HEK293 (cell line): ENCODE measurements around the gene RNF149.

ENCODE experiments used
- CTCF ChIA-PET: fragments of 350-600 bp; formaldehyde crosslinking; extraction: SDS; loops from one replicate; lab custom pipeline; 2021; ENCODE audit warnings: antibody characterized with exemption; lab: Yijun Ruan, JAX
- POLR2A ChIA-PET: fragments of 300-600 bp; formaldehyde crosslinking; extraction: SDS; loops from one replicate; lab custom pipeline; 2020; ENCODE audit warnings: antibody characterized with exemption, inconsistent platforms; lab: Yijun Ruan, JAX
- H3K27ac ChIP-seq: fragments of 200-500 bp; sonication (Bioruptor generic); 2 replicates; pipeline ENCODE4 v1.5.1; 2014; ENCODE audit warnings: low read depth, low read length, control low read depth, inconsistent platforms; ENCODE audit errors: extremely low read depth
- H3K36me3 ChIP-seq, 2 experiments: fragments of 200-500 bp in 1 of 2; sonication (Bioruptor generic) in 1 of 2; 1 replicate in 1 of 2; 2 replicates in 1 of 2; pipeline ENCODE4 v1.5.1; 2014 to 2017; ENCODE audit warnings: inconsistent platforms in 2 of 2, low read length in 2 of 2; ENCODE audit not compliant: control insufficient read depth in 2 of 2, insufficient read depth in 1 of 2
- H3K4me1 ChIP-seq: fragments of 200-500 bp; sonication (Bioruptor generic); 2 replicates; pipeline ENCODE4 v1.5.1; 2014; ENCODE audit warnings: mild to moderate bottlenecking, low read length, inconsistent platforms; ENCODE audit not compliant: control insufficient read depth, insufficient read depth
- H3K4me3 ChIP-seq: 2 replicates; pipeline ENCODE4 v1.5.1; 2011; ENCODE audit warnings: low read depth, mild to moderate bottlenecking, control low read depth, low read length, moderate library complexity
- H3K9me3 ChIP-seq: fragments of 200-500 bp; sonication (Bioruptor generic); 2 replicates; pipeline ENCODE4 v1.5.1; 2014; ENCODE audit warnings: low read depth, low read length, inconsistent platforms; ENCODE audit not compliant: control insufficient read depth, insufficient read depth
- BCL11B ChIP-seq: fragments of 450-650 bp; formaldehyde crosslinking; IDR thresholded peaks from 2 replicates; pipeline ENCODE4 v1.5.1; 2016; ENCODE audit warnings: low read depth, missing biosample characterization, missing genetic modification characterization
- GLIS1 ChIP-seq: fragments of 450-650 bp; formaldehyde crosslinking; IDR thresholded peaks from 2 replicates; pipeline ENCODE4 v1.5.1; 2016; ENCODE audit warnings: missing biosample characterization, missing genetic modification characterization
- KLF10 ChIP-seq: fragments of 450-650 bp; IDR thresholded peaks from 2 replicates; pipeline ENCODE4 v1.5.1; 2018; ENCODE audit warnings: missing biosample characterization, mild to moderate bottlenecking, missing genetic modification characterization
- MZF1 ChIP-seq: fragments of 450-650 bp; formaldehyde crosslinking; IDR thresholded peaks from 2 replicates; pipeline ENCODE4 v1.5.1; 2017; ENCODE audit warnings: missing biosample characterization, missing genetic modification characterization, borderline replicate concordance
- OVOL3 ChIP-seq: fragments of 450-650 bp; formaldehyde crosslinking; IDR thresholded peaks from 2 replicates; pipeline ENCODE4 v1.5.1; 2016; ENCODE audit warnings: missing biosample characterization, missing genetic modification characterization
- SETDB1 ChIP-seq: IDR thresholded peaks from one replicate; pipeline ENCODE4 v1.6.1; 2017; ENCODE audit warnings: mild to moderate bottlenecking, low read length, moderate library complexity, mixed read lengths; ENCODE audit not compliant: insufficient read length
- ZBTB48 ChIP-seq: fragments of 450-650 bp; formaldehyde crosslinking; IDR thresholded peaks from 2 replicates; pipeline ENCODE4 v1.5.1; 2016; ENCODE audit warnings: missing biosample characterization, missing genetic modification characterization
- ZNF133 ChIP-seq: fragments of 450-650 bp; formaldehyde crosslinking; IDR thresholded peaks from 2 replicates; pipeline ENCODE4 v1.5.1; 2016; ENCODE audit warnings: missing biosample characterization, missing genetic modification characterization
- ZNF157 ChIP-seq: fragments of 450-650 bp; formaldehyde crosslinking; IDR thresholded peaks from 2 replicates; pipeline ENCODE4 v1.5.1; 2016; ENCODE audit warnings: missing biosample characterization, missing genetic modification characterization
- ZNF24 ChIP-seq: fragments of 450-650 bp; formaldehyde crosslinking; IDR thresholded peaks from 2 replicates; pipeline ENCODE4 v1.5.1; 2016; ENCODE audit warnings: missing biosample characterization, missing genetic modification characterization
- ZNF335 ChIP-seq: fragments of 450-650 bp; formaldehyde crosslinking; conservative IDR thresholded peaks from 2 replicates; pipeline ENCODE4 v1.5.1; 2016; ENCODE audit warnings: missing biosample characterization, missing genetic modification characterization
- ZNF433 ChIP-seq: fragments of 450-650 bp; formaldehyde crosslinking; IDR thresholded peaks from 2 replicates; pipeline ENCODE4 v1.5.1; 2016; ENCODE audit warnings: missing biosample characterization, missing genetic modification characterization, low read depth
- ZNF501 ChIP-seq: fragments of 450-650 bp; formaldehyde crosslinking; IDR thresholded peaks from 2 replicates; pipeline ENCODE4 v1.5.1; 2016; ENCODE audit warnings: missing biosample characterization, missing genetic modification characterization
- ZNF560 ChIP-seq: fragments of 450-650 bp; formaldehyde crosslinking; IDR thresholded peaks from 2 replicates; pipeline ENCODE4 v1.5.1; 2017; ENCODE audit warnings: missing biosample characterization, missing genetic modification characterization, borderline replicate concordance
- ZNF585B ChIP-seq: fragments of 450-650 bp; formaldehyde crosslinking; IDR thresholded peaks from 2 replicates; pipeline ENCODE4 v1.5.1; 2016; ENCODE audit warnings: missing biosample characterization, missing genetic modification characterization
- ZNF670 ChIP-seq: fragments of 450-650 bp; formaldehyde crosslinking; IDR thresholded peaks from 2 replicates; pipeline ENCODE4 v1.5.1; 2016; ENCODE audit warnings: missing biosample characterization, missing genetic modification characterization, low read depth
- ZNF677 ChIP-seq: fragments of 450-650 bp; IDR thresholded peaks from 2 replicates; pipeline ENCODE4 v1.5.0; 2018; ENCODE audit warnings: missing biosample characterization, mild to moderate bottlenecking, missing genetic modification characterization, moderate library complexity
- ZNF768 ChIP-seq: fragments of 450-650 bp; formaldehyde crosslinking; IDR thresholded peaks from 2 replicates; pipeline ENCODE4 v1.5.1; 2018; ENCODE audit warnings: missing biosample characterization, mild to moderate bottlenecking, missing genetic modification characterization
- TF ChIP-seq, protein P1 (sequence below): fragments of 450-650 bp; formaldehyde crosslinking; IDR thresholded peaks from 2 replicates; pipeline ENCODE4 v1.5.1; 2016; ENCODE audit warnings: missing biosample characterization, missing genetic modification characterization
- TF ChIP-seq, protein P2 (sequence below): fragments of 450-650 bp; formaldehyde crosslinking; IDR thresholded peaks from 2 replicates; pipeline ENCODE4 v1.5.1; 2017; ENCODE audit warnings: missing biosample characterization, missing genetic modification characterization
- TF ChIP-seq, protein P3 (sequence below): fragments of 450-650 bp; formaldehyde crosslinking; IDR thresholded peaks from 2 replicates; pipeline ENCODE4 v1.5.1; 2016; ENCODE audit warnings: missing biosample characterization, missing genetic modification characterization, borderline replicate concordance
- TF ChIP-seq, protein P4 (sequence below): fragments of 450-650 bp; formaldehyde crosslinking; IDR thresholded peaks from 2 replicates; pipeline ENCODE4 v1.5.1; 2016; ENCODE audit warnings: missing biosample characterization, missing genetic modification characterization
- TF ChIP-seq, protein P5 (sequence below): fragments of 450-650 bp; formaldehyde crosslinking; IDR thresholded peaks from 2 replicates; pipeline ENCODE4 v1.5.1; 2016; ENCODE audit warnings: missing biosample characterization, missing genetic modification characterization
- TF ChIP-seq, protein P6 (sequence below): fragments of 450-650 bp; formaldehyde crosslinking; IDR thresholded peaks from 2 replicates; pipeline ENCODE4 v1.5.1; 2016; ENCODE audit warnings: missing biosample characterization, missing genetic modification characterization

RNF149 gene

DNA sequence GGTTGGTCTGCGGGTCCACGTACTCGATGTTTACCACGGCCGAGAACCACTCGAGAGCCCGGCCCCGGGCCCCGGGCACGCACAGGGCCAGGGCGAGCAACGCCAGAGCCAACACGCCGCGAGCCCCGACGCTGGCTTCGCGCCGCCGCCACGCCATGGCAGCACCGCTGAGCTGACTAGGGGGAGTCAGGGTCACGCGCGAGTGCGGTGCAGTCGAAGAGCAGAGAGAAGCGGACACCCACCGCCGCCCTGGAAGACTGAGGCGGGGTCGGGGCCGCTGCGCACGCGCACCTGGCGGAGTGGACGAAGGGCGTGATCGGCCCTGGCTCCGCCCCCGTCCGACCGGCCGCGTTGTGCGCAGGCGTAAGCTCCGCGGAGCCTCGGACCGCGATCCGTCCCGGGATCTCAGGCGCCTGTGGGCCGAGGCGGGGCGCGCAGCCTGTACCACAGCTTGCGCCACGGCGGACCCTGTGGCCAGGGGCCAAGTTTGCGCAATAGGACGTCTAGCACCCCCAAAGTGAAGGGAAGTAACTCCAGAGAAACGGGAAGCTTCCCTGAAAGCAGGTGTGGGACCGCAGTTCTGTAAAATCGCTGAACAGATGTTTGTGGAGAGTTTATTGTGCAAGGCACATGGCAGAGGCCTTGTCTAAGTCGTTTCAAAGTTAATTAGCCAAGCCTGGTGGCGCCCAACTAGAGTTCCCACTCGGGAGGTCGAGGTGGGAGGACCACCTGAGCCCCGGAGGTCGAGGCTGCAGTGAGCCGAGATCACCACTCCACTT is at the start of gene RNF149 (continued):
- no peak for TF ChIP-seq ZNF768
- TF ChIP-seq, protein P1, sequence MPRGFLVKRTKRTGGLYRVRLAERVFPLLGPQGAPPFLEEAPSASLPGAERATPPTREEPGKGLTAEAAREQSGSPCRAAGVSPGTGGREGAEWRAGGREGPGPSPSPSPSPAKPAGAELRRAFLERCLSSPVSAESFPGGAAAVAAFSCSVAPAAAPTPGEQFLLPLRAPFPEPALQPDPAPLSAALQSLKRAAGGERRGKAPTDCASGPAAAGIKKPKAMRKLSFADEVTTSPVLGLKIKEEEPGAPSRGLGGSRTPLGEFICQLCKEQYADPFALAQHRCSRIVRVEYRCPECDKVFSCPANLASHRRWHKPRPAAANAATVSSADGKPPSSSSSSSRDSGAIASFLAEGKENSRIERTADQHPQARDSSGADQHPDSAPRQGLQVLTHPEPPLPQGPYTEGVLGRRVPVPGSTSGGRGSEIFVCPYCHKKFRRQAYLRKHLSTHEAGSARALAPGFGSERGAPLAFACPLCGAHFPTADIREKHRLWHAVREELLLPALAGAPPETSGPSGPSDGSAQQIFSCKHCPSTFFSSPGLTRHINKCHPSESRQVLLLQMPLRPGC (tag by site-specific recombination) = 0 out of 2 replicates have a peak, but pooled peaks have one; percentile 15

DNA sequence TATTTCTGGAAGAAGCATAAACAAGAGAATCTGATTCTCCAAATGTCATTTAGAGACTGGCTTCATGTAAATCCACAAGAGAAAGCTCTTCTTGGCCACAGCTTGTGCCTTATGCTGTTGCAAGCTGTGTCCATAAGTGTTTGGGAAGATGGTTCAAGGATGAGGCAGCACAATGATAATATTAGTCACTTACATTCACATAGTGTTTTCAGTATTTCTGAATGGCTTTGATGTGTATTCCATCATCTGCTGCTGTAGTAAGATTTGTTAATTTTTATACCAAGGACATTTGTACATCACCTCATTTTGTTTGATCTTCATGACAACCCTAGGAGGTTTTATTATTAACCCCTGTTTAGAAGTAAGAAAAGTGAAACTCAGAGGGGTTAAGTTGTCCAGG is 48.9 kb upstream of the RNF149 start:
- H3K4me1 ChIP-seq = no peaks in the 10 kb centered on the region
- ChIA-PET POLR2A (no interaction called here), CTCF (no interaction called here)
- no peaks in the 10 kb centered on the region for H3K36me3 ChIP-seq
- no peak overlapping the region for H3K4me3 ChIP-seq
- TF ChIP-seq ZNF433 (no peak), ZBTB48 (tag by site-specific recombination) (no peak), KLF10 (no peak), ZNF157 (no peak), MZF1 (no peak), ZNF335 (tag by site-specific recombination) (no peak), ZNF585B (tag by site-specific recombination) (no peak), SETDB1 (no peak), ZNF677 (no peak), ZNF670 (tag by site-specific recombination) (no peak), ZNF560 (tag by site-specific recombination) (no peak), ZNF501 (tag by site-specific recombination) (no peak), BCL11B (tag by site-specific recombination) (no peak), OVOL3 (tag by site-specific recombination) (no peak)
- TF ChIP-seq, protein P2, sequence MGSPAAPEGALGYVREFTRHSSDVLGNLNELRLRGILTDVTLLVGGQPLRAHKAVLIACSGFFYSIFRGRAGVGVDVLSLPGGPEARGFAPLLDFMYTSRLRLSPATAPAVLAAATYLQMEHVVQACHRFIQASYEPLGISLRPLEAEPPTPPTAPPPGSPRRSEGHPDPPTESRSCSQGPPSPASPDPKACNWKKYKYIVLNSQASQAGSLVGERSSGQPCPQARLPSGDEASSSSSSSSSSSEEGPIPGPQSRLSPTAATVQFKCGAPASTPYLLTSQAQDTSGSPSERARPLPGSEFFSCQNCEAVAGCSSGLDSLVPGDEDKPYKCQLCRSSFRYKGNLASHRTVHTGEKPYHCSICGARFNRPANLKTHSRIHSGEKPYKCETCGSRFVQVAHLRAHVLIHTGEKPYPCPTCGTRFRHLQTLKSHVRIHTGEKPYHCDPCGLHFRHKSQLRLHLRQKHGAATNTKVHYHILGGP = no peak
- TF ChIP-seq, protein P3, sequence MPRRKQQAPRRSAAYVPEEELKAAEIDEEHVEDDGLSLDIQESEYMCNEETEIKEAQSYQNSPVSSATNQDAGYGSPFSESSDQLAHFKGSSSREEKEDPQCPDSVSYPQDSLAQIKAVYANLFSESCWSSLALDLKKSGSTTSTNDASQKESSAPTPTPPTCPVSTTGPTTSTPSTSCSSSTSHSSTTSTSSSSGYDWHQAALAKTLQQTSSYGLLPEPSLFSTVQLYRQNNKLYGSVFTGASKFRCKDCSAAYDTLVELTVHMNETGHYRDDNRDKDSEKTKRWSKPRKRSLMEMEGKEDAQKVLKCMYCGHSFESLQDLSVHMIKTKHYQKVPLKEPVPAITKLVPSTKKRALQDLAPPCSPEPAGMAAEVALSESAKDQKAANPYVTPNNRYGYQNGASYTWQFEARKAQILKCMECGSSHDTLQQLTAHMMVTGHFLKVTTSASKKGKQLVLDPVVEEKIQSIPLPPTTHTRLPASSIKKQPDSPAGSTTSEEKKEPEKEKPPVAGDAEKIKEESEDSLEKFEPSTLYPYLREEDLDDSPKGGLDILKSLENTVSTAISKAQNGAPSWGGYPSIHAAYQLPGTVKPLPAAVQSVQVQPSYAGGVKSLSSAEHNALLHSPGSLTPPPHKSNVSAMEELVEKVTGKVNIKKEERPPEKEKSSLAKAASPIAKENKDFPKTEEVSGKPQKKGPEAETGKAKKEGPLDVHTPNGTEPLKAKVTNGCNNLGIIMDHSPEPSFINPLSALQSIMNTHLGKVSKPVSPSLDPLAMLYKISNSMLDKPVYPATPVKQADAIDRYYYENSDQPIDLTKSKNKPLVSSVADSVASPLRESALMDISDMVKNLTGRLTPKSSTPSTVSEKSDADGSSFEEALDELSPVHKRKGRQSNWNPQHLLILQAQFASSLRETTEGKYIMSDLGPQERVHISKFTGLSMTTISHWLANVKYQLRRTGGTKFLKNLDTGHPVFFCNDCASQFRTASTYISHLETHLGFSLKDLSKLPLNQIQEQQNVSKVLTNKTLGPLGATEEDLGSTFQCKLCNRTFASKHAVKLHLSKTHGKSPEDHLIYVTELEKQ (tag by site-specific recombination) = no peak
- no peak overlapping the region for H3K27ac ChIP-seq
- no peaks in the 10 kb centered on the region for H3K9me3 ChIP-seq

DNA sequence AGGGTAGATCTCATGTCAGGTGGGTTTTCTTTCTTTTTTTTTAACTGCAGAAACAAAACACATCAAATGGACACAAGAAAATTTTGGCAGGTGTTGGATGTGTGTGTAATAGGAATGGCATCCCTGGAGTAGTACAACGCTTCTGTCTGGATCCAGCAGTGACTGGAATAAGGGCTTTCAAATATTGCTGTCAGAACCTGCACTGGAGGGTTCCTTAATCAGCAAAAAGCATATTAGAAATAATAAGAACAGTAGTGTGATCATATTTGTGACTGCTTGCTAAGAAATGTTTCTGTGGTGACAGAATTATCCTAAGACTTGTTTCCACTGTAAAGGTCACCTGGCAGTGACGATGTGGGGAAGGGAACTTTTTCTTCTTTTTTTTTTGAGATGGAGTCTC is 48.0 kb upstream of the RNF149 start:
- no peaks in the 10 kb centered on the region for H3K9me3 ChIP-seq
- POLR2A ChIA-PET = no interaction called here
- no peaks in the 10 kb centered on the region for H3K4me1 ChIP-seq
- CTCF ChIA-PET = interaction anchor here (1.2 kb wide), 1 partner anchor 14 kb away, joined by 4 read pairs; no protein-coding TSS in a partner anchor
- H3K27ac ChIP-seq = no peak overlapping the region
- no peak overlapping the region for H3K4me3 ChIP-seq
- no peaks in the 10 kb centered on the region for H3K36me3 ChIP-seq
- TF ChIP-seq KLF10 = no peak
- no peak for TF ChIP-seq BCL11B (tag by site-specific recombination)
- TF ChIP-seq, protein P4, sequence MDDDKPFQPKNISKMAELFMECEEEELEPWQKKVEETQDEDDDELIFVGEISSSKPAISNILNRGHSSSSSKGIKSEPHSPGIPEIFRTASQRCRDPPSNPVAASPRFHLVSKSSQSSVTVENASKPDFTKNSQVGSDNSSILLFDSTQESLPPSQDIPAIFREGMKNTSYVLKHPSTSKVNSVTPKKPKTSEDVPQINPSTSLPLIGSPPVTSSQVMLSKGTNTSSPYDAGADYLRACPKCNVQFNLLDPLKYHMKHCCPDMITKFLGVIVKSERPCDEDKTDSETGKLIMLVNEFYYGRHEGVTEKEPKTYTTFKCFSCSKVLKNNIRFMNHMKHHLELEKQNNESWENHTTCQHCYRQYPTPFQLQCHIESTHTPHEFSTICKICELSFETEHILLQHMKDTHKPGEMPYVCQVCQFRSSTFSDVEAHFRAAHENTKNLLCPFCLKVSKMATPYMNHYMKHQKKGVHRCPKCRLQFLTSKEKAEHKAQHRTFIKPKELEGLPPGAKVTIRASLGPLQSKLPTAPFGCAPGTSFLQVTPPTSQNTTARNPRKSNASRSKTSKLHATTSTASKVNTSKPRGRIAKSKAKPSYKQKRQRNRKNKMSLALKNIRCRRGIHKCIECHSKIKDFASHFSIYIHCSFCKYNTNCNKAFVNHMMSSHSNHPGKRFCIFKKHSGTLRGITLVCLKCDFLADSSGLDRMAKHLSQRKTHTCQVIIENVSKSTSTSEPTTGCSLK (tag by site-specific recombination) = no peak
- no peak for TF ChIP-seq GLIS1
- no peak for TF ChIP-seq ZNF24 (tag by site-specific recombination)
- TF ChIP-seq ZNF133 = no peak
- TF ChIP-seq, protein P5, sequence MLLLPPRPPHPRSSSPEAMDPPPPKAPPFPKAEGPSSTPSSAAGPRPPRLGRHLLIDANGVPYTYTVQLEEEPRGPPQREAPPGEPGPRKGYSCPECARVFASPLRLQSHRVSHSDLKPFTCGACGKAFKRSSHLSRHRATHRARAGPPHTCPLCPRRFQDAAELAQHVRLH = no peak
- TF ChIP-seq, protein P6, sequence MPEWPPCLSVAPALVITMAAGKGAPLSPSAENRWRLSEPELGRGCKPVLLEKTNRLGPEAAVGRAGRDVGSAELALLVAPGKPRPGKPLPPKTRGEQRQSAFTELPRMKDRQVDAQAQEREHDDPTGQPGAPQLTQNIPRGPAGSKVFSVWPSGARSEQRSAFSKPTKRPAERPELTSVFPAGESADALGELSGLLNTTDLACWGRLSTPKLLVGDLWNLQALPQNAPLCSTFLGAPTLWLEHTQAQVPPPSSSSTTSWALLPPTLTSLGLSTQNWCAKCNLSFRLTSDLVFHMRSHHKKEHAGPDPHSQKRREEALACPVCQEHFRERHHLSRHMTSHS = no peak
